Panc1 (cell line): ENCODE data around the gene CLPX.

Experiments used
- CTCF ChIP-seq: fragments of 450-650 bp; IDR thresholded peaks from 2 replicates; pipeline ENCODE4 v1.5.1; 2017; ENCODE audit warnings: mild to moderate bottlenecking
- POLR2AphosphoS5 ChIP-seq: IDR thresholded peaks from 2 replicates; pipeline ENCODE4 v1.6.1; 2012; ENCODE audit warnings: mild to moderate bottlenecking, low read depth, low read length, moderate library complexity
- REST ChIP-seq, 2 experiments: IDR thresholded peaks; 2 replicates each; pipeline ENCODE4 v1.6.1; 2011 to 2012; ENCODE audit warnings: low read depth in 2 of 2, control low read depth in 1 of 2, low read length in 1 of 2, mild to moderate bottlenecking in 1 of 2, moderate library complexity in 1 of 2; ENCODE audit not compliant: insufficient read depth in 1 of 2
- TCF7L2 ChIP-seq: IDR thresholded peaks from 2 replicates; pipeline ENCODE4 v1.6.1; 2011; ENCODE audit warnings: mild to moderate bottlenecking, low read depth, low read length, inconsistent platforms

- no peak for TF ChIP-seq POLR2AphosphoS5
- TF ChIP-seq CTCF, result no peak
- no peak for TF ChIP-seq TCF7L2
- TF ChIP-seq REST (IDR thresholded peaks at IDR 0.05; ENCODE audit: insufficient read depth in 1 of 2, low read depth in 2 of 2, low read length in 1 of 2), result no peak
These were observed 10.4 kb upstream of the CLPX start for GRCh38 chr15:65195548-65195923.
